HG02852 (cell line): Measurements from ENCODE around the gene ACAA1.
A peak's percentile ranks its signal among the peaks of the same experiment; 100 is the strongest.

ENCODE experiments used
- ATAC-seq: cut with Tn5 transposase; IDR thresholded peaks from one replicate; pipeline ENCODE4 v1.9.1; 2021; ENCODE audit warnings: mild to moderate bottlenecking, moderate library complexity; ENCODE audit not compliant: unreplicated experiment

The ACAA1 gene

DNA sequence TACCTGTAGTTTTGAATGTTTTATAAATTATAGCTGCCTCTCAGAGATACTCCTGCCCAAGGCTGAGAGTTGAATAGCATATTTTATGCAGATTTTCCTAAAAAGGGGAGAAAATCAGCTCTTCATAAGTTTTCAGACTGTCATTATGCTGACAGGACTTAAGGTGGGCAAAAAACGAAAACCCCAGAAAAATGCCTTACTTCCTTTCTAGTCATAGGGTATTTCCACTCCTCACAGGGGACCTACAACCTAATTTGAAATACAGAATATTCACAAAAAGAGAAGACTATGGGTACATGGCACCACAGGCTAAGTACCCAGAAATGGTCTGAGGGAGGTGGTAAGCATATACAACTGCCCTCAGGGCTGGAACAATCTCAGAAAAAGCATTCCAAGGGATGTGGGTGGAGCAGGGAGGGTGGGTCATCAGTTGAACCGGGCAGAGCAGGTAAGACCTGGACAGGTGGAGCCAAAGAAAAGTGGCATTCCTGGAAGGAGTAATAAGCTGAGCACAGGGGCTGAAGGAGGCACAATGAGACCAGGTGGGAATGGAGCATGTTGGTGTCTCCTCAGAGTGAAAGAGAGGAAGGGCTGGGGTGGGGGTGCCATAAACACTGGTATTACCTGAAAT is 17.8 kb upstream of the ACAA1 start:
- ATAC-seq, result no peak

GRCh38 chr3:38154033-38154494 is 17.1 kb upstream of the ACAA1 start:
- no peak for ATAC-seq

- no peak for ATAC-seq
Measured at GRCh38 chr3:38153221-38153620, 16.3 kb upstream of the ACAA1 start.

GRCh38 chr3:38152609-38153008 is 15.7 kb upstream of the ACAA1 start:
- ATAC-seq, result no peak

- no peak for ATAC-seq
Measured at GRCh38 chr3:38151667-38152265, 14.8 kb upstream of the ACAA1 start.

- ATAC-seq, result no peak
Measured at GRCh38 chr3:38150780-38151528, 14.0 kb upstream of the ACAA1 start.

DNA sequence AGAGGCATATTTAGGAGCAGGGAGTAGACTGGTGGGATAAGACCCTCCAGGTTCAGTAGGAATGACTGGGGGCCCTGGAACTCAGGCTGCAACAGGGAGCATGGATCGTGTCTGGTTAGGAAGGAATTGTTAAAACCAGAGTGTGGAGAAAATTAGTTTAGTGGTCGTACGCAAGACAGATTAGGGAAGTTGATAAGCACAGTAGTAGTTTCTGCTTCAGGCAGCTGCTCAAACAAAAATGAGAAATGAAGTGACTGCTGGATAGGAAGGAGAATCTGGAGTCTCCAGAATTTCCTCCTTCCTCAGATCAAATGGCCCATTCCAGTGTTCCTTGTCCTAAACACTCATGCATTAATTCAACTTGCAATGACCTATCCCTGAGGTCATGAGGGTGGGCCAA is 12.8 kb upstream of the ACAA1 start:
- peak; percentile 41 for ATAC-seq

DNA sequence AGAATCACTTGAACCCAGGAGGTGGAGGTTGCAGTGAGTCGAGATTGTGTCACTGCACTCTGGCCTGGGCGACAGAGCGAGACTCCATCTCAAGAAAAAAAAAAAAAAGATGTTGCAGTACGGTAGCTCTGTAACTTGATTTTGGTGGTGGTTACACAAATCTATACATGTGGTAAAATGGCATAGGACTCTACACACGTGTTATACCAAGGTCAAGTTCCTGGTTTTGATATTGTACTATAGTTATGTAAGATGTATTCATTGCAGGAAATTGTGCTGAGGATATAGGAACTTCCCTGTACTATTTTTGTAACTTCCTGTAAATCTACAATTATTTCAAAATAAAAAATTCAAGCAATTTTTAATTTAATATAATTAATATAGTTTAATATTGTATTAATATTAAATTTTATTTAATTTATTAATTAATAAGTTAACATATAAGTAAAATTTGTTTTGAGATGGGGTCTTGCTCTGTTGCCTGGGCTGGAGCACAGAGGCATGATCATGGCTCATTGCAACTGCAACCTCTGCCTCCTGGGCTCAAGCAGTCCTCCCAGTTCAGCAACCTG is 11.5 kb upstream of the ACAA1 start:
- no peak for ATAC-seq

- no peak for ATAC-seq
Measured at GRCh38 chr3:38147421-38147820, 10.5 kb upstream of the ACAA1 start.

DNA sequence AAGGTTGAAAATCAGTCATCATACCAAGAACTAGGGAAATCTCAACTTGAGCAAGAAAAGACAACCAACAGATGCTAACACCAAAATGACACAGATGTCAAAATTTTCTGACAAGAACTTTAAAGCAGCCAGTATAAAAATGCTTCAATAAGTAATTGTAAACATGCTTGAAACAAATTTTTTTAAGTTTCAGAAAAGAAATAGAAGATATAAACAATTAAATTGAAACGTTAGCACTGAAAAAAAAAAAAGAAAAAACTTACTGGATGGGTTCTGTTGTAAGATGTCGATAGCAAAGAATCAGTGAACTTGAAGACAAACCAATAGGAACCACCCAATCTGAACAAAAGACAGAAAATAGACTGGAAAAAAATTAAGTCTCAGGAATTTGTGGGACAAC is 9.6 kb upstream of the ACAA1 start:
- no peak for ATAC-seq

GRCh38 chr3:38143511-38143910 is 6.6 kb upstream of the ACAA1 start:
- no peak for ATAC-seq

DNA sequence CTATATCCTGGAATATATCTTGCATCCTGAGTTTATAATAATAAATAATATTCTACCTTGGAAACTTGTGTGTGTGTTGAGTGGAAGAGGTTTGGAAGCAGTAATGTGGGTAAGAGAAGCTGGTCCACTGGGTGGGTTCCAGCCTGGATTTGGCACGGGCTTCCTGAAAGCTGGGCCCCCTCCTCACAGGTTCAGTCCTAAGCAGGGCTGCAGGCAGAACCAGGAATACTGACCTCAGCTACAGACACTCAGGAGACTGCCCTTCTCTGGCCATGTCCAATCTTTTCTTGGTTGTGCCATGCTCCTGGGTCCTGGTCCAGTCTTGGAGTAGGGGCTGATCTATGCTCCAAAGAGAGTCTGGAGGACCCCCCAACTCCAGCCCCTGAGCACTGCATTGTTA is 6.0 kb upstream of the ACAA1 start:
- ATAC-seq, result no peak

- no peak for ATAC-seq
Measured at GRCh38 chr3:38141952-38142273, 5.0 kb upstream of the ACAA1 start.

- ATAC-seq, result no peak
Measured at GRCh38 chr3:38141173-38141951, 4.4 kb upstream of the ACAA1 start.

- no peak for ATAC-seq
Measured at GRCh38 chr3:38140326-38141172, 3.6 kb upstream of the ACAA1 start.

- ATAC-seq, result no peak
Measured at GRCh38 chr3:38139652-38140051, 2.7 kb upstream of the ACAA1 start.

- ATAC-seq, result no peak
Measured at GRCh38 chr3:38139191-38139590, 2.3 kb upstream of the ACAA1 start.

DNA sequence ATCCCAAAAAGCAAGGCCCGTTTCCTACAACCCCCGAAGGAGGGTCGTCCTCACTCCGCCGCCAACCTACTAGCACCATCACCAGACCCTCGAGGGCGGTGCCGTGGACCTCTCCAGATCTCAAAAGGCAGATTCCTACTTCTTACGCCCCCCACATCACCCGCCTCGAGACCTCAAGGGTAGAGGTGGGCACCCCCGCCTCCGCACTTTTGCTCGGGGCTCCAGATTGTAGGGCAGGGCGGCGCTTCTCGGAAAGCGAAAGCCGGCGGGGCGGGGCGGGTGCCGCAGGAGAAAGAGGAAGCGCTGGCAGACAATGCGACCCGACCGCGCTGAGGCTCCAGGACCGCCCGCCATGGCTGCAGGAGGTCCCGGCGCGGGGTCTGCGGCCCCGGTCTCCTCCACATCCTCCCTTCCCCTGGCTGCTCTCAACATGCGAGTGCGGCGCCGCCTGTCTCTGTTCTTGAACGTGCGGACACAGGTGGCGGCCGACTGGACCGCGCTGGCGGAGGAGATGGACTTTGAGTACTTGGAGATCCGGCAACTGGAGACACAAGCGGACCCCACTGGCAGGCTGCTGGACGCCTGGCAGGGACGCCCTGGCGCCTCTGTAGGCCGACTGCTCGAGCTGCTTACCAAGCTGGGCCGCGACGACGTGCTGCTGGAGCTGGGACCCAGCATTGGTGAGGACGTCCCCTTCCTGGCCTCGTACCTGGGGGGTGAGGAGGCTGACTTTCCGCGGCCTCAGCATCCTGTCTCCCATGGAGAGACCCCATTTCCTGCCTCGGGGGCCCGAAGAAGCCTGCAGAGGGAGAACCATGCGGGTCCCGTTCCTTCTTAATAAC is 1.6 kb upstream of the ACAA1 start, which contains the start of gene MYD88:
TSS of gene MYD88 (plus strand) at position 313 of the 842 bp plus-strand sequence. CDS start at position 353, 40 bp downstream.
- ATAC-seq, result peak; percentile 43

DNA sequence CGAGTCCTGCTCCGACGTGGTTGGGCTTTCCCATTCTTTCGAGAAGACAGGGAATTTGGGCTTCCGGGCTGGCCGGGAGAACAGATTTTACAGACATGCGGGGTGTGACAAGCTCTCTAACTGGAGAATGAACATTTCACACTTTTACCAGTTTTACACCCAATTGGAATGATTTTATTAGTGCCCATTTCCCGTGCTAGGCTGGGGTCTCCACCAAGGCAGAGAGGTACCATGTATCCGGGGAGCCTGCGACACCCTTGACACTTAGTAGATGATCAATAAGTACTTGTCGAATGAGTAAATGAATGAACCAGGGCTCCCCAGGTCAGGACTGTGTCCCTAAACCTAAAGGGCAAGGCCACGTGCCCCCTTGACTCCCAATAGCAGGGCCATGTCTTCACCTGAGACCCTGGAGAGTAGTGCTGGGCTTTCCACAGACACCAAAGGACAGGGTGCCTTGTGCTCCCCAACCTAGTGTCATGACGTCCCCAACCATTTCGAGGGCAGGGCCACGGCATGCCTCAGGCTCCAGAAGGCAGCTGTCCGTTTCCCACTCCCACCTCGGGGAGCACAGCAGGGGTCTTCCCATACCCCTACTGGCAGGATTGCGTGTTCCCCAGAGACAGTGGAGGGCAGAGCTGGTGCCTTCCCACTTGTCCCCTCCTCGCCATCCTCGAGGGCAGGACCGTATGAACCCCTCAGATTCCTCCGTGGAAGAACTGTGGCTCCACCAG is 855 bp upstream of the ACAA1 start:
- ATAC-seq, result no peak
